Stomach (tissue), 9 donors: ENCODE measurements around the gene GNLY. TPM values are rescaled to one million over a fixed set of nuclear protein-coding genes. Genes with fewer than 3 reads are reported as not detected.

Experiments used
- DNase-seq, 2 donors: peaks; one replicate each; pipeline versions ENCODE4 v3.0.0 to v3.0.0-alpha.2; 2013 to 2019
- H3K27ac ChIP-seq, 5 donors: fragments of 200-600 bp in 4 of 5; sonication (generic) in 4 of 5; one replicate each; pipeline ENCODE4 v1.5.1; 2013 to 2019; ENCODE audit warnings: mild to moderate bottlenecking in 1 of 5, moderate library complexity in 1 of 5
- H3K27me3 ChIP-seq, 3 donors: fragments of 200-600 bp; sonication (generic); one replicate each; pipeline ENCODE4 v1.5.1; 2017 to 2019; ENCODE audit warnings: mixed run types in 1 of 3
- H3K36me3 ChIP-seq, 4 donors: fragments of 200-600 bp; sonication (generic); 1 replicate in 3 of 4; 2 replicates in 1 of 4; pipeline ENCODE4 v1.5.1; 2016 to 2019
- H3K4me1 ChIP-seq, 4 donors: fragments of 200-600 bp; sonication (generic); one replicate each; pipeline ENCODE4 v1.5.1; 2016 to 2019
- H3K4me3 ChIP-seq, 4 donors: fragments of 200-600 bp; sonication (generic) in 3 of 4; one replicate each; pipeline ENCODE4 v1.5.1; 2016 to 2019; ENCODE audit warnings: mild to moderate bottlenecking in 1 of 4
- H3K9me3 ChIP-seq, 4 donors: fragments of 200-600 bp; sonication (generic); one replicate each; pipeline ENCODE4 v1.5.1; 2016 to 2019
- EP300 ChIP-seq: sonication (generic); formaldehyde crosslinking; IDR thresholded peaks from one replicate; pipeline ENCODE4 v1.6.1; 2017; ENCODE audit warnings: antibody characterized with exemption
- POLR2A ChIP-seq, 4 donors: fragments of 450-650 bp; IDR thresholded peaks; one replicate each; pipeline ENCODE4 v1.6.1; 2016; ENCODE audit warnings: antibody characterized with exemption in 4 of 4, control low read depth in 2 of 4, mild to moderate bottlenecking in 1 of 4, moderate library complexity in 1 of 4
- POLR2AphosphoS5 ChIP-seq, 3 donors: sonication (generic); formaldehyde crosslinking; IDR thresholded peaks; one replicate each; pipeline ENCODE4 v1.6.1; 2016; ENCODE audit warnings: antibody characterized with exemption in 3 of 3
- WGBS, 5 donors: extraction: QIAGEN DNeasy Blood & Tissue Kit in 3 of 5; methylation state at CpG; one replicate each; pipeline versions ENCODE4 v1.1.5 to v1.1.7; 2013 to 2018; 5-methylcytosine and 5-hydroxymethylcytosine counted together
- intact Hi-C: fragments of 100-400 bp; cut with DNase I; formaldehyde crosslinking; loops from one replicate; pipeline ENCODE4 v1.15.1; 2023; ENCODE audit warnings: low total_unique reads
- polyA plus RNA-seq, 3 donors: library from polyadenylated mRNA; stranded (reverse); fragments of 200-250 nt; gene quantifications; one replicate each; pipeline ENCODE4 v1.2.3, GENCODE V29; 2013
- total RNA-seq, 5 donors: library from RNA; depleted of rRNA; stranded (reverse); fragments of >200 nt; gene quantifications; one replicate each; pipeline versions ENCODE4 v1.1.0 to v1.2.3, GENCODE V29; 2014 to 2016
- TF ChIP-seq, protein P1 (sequence below), 7 experiments: fragments of 450-650 bp in 4 of 7; fragments of 200-600 bp in 3 of 7; sonication (generic) in 3 of 7; IDR thresholded peaks; one replicate each; pipeline ENCODE4 v1.5.1; 2016 to 2019; ENCODE audit warnings: antibody characterized with exemption in 7 of 7, control low read depth in 2 of 7, mild to moderate bottlenecking in 1 of 7
- donor health status: healthy with polysubstance abuse.
- donor health status: Bipolar disorder and iron deficiency.
- donor health status: healthy.

The GNLY gene
- total and polyA plus RNA-seq, 8 donors, result 0.72 to 5.8 (median 1.7) TPM; not detected in 3

GRCh38 chr2:85651097-85651496 lies 43.1 kb upstream of the GNLY start:
- Histone ChIP-seq H3K36me3 (peaks cover 42 to 94% (median 88%) of the 10 kb centered on the region in 4 donors), H3K9me3 (no peaks in the 10 kb centered on the region), H3K27ac (peak overlapping the region in 1 of 5 donors; percentile 31), H3K27me3 (no peaks in the 10 kb centered on the region), H3K4me3 (no peak overlapping the region), H3K4me1 (no peaks in the 10 kb centered on the region)
- intact Hi-C loops, result no loop called here
- no peak for DNase-seq
- TF ChIP-seq POLR2A (IDR thresholded peaks at IDR 0.05), result no peak
- no peak for TF ChIP-seq POLR2AphosphoS5 (IDR thresholded peaks at IDR 0.05)
- TF ChIP-seq, protein P1, sequence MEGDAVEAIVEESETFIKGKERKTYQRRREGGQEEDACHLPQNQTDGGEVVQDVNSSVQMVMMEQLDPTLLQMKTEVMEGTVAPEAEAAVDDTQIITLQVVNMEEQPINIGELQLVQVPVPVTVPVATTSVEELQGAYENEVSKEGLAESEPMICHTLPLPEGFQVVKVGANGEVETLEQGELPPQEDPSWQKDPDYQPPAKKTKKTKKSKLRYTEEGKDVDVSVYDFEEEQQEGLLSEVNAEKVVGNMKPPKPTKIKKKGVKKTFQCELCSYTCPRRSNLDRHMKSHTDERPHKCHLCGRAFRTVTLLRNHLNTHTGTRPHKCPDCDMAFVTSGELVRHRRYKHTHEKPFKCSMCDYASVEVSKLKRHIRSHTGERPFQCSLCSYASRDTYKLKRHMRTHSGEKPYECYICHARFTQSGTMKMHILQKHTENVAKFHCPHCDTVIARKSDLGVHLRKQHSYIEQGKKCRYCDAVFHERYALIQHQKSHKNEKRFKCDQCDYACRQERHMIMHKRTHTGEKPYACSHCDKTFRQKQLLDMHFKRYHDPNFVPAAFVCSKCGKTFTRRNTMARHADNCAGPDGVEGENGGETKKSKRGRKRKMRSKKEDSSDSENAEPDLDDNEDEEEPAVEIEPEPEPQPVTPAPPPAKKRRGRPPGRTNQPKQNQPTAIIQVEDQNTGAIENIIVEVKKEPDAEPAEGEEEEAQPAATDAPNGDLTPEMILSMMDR (IDR thresholded peaks at IDR 0.05), result no peak
- no peak for TF ChIP-seq EP300
- WGBS, 5 donors, result 68 to 84% (median 69%) methylated on average over 3 of the region's 3 CpGs

DNA sequence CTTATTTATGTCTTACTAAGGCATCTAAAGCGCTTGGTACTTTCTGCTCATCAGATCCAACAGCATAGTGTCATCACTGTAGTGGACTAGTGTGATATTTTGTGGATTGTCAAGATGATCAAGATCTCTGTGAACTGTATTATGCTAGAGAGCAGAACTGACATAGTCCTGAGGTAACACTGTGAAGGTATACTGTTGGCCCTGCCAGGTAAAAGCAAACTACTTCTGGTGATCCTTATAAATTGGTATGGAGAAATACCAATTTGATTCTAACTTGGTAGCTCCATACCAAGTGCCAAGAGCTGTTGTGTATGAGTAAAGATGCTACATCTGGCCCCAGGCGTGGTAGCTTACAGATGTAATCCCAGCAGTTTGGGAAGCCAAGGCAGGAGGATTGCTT lies 42.1 kb upstream of the GNLY start:
- Histone ChIP-seq H3K27me3 (no peaks in the 10 kb centered on the region), H3K27ac (no peak overlapping the region), H3K9me3 (no peaks in the 10 kb centered on the region), H3K4me1 (no peaks in the 10 kb centered on the region), H3K36me3 (peaks cover 32 to 94% (median 88%) of the 10 kb centered on the region in 4 donors), H3K4me3 (no peak overlapping the region)
- intact Hi-C loops, result no loop called here
- TF ChIP-seq, protein P1 (IDR thresholded peaks at IDR 0.05), result no peak
- DNase-seq, result no peak
- WGBS, 5 donors, result 93 to 96% (median 95%) methylated on average over 2 of the region's 2 CpGs

- WGBS, 5 donors, result 78 to 85% (median 83%) methylated on average over 3 of the region's 3 CpGs
- H3K9me3 ChIP-seq, result no peaks in the 10 kb centered on the region
- H3K4me1 ChIP-seq, result no peaks in the 10 kb centered on the region
- TF ChIP-seq POLR2AphosphoS5 (IDR thresholded peaks at IDR 0.05) (no peak), EP300 (no peak), POLR2A (IDR thresholded peaks at IDR 0.05) (no peak)
- TF ChIP-seq, protein P1 (IDR thresholded peaks at IDR 0.05), result no peak
- H3K27me3 ChIP-seq, result no peaks in the 10 kb centered on the region
- intact Hi-C loops, result no loop called here
- H3K36me3 ChIP-seq, result peaks cover 13 to 85% (median 84%) of the 10 kb centered on the region in 4 donors
- no peak for DNase-seq
- H3K27ac ChIP-seq, result no peak overlapping the region
- no peak overlapping the region for H3K4me3 ChIP-seq
Observed at GRCh38 chr2:85653996-85654395, 40.2 kb upstream of the GNLY start.

DNA sequence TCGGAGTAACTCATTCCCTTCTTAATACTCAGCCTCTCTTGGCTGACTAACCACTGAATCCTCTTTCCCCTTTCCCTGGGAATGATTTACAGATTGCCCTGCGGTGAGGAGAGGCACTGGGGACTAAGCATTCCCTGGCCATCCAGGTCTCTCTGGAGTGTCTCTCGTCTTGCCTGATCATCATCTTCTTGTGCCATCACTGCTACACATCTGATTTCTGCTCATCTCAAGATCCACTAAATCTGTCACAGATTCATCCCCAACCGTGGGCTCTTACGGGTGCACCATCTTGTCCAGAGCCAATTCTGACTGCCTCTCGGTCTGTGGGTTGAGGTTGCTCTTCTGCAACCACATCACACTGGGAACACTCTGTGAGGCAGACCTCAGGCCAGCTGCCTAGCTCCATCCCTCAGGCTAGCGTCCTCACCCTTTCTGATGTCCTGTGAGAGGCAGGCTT lies 38.2 kb upstream of the GNLY start:
- peaks cover 2 to 72% (median 68%) of the 10 kb centered on the region in 4 donors for H3K36me3 ChIP-seq
- no peak for TF ChIP-seq POLR2A (IDR thresholded peaks at IDR 0.05)
- TF ChIP-seq, protein P1 (IDR thresholded peaks at IDR 0.05), result no peak
- TF ChIP-seq EP300, result no peak
- no peak for TF ChIP-seq POLR2AphosphoS5 (IDR thresholded peaks at IDR 0.05)
- no peak for DNase-seq
- WGBS, 5 donors, result 83 to 92% (median 89%) methylated on average over 7 of the region's 7 CpGs
- H3K4me3 ChIP-seq, result no peak overlapping the region
- no peak overlapping the region for H3K27ac ChIP-seq
- no peaks in the 10 kb centered on the region for H3K4me1 ChIP-seq
- no peaks in the 10 kb centered on the region for H3K27me3 ChIP-seq
- intact Hi-C loops, result no loop called here
- H3K9me3 ChIP-seq, result no peaks in the 10 kb centered on the region
